GM12872 (cell line): ENCODE data around the gene NTM.

Experiments
- TF ChIP-seq, protein P1 (sequence below): IDR thresholded peaks from 3 replicates; pipeline ENCODE4 v1.5.1; 2011; ENCODE audit warnings: low read depth, mild to moderate bottlenecking, low read length, moderate library complexity; ENCODE audit not compliant: insufficient read depth

The NTM gene

DNA sequence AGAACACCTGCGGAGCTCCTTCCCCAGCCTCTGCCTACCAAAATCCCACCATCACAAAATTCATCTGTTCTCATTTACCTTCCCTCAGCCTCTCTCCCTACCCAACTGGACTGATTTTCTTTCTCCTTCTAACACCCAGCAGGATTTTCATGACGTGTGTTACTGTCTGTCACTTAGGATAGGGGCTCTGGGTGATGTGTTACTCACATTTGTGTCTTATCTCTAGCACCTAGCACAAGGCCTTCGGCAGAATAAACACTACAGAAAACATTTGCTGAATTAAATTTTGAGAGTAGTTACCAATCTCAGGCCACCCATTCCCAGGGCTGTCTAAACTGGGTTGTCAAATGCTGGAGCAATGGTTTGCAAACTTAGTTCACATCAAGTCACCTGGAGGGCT, 88.0 kb downstream of the NTM start:
- TF ChIP-seq, protein P1, sequence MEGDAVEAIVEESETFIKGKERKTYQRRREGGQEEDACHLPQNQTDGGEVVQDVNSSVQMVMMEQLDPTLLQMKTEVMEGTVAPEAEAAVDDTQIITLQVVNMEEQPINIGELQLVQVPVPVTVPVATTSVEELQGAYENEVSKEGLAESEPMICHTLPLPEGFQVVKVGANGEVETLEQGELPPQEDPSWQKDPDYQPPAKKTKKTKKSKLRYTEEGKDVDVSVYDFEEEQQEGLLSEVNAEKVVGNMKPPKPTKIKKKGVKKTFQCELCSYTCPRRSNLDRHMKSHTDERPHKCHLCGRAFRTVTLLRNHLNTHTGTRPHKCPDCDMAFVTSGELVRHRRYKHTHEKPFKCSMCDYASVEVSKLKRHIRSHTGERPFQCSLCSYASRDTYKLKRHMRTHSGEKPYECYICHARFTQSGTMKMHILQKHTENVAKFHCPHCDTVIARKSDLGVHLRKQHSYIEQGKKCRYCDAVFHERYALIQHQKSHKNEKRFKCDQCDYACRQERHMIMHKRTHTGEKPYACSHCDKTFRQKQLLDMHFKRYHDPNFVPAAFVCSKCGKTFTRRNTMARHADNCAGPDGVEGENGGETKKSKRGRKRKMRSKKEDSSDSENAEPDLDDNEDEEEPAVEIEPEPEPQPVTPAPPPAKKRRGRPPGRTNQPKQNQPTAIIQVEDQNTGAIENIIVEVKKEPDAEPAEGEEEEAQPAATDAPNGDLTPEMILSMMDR: no peak

DNA sequence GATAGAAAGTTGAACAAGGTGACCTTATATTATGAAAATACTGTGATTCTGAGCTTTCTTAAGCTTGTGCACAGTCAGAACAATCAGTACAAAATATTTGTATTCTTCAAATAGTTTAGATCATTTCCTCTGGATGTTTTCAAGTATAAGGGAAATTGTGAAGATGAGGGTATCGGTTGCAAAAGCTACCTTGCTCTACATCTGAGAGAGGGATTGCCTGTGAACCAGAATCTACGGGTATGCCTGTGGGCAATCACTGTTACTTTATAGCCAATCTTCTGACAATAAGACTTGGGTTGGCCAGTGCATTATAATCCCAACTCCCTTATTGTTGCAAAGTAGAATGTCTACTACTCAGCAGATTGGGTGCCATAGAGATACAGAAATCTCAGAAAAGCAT, 90.5 kb downstream of the NTM start:
- TF ChIP-seq, protein P1: no peak

DNA sequence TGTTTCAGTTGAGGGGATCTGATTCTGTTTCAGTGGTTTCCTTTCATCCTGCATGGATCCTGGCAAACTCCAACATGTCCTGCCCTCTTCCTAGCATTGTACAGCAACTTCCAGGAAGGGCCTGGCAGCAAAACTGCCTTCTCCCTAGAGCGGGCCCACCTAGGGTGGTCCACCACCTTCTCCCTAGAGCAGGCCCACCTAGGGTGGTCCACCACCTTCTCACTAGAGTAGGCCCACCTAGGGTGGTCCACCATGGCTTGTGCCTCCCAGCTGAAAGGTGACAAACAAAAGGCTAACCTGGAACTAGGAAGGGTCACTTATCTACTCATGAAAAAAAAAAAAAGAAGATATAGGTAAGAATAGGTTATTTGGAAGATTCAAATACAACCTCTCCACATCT, 92.2 kb downstream of the NTM start:
- TF ChIP-seq, protein P1: no peak

DNA sequence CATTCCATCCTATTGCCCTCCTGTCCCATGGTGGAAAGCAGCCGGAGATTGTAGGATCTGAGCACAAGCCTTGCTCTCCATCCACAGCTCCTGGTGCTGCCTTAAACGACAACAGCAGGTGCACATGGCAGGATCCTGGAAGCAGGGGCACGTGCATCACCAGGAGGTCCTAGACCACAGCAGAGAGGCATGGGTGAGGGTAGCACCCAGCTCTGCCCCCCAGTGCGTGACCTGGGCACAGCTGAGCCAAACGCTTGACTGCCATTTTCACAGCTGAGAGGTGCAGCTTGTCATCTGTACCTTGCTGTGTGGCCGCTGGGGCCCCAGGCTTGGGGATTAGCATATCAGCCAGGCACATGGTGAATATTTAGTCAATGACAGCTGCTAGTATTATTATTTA, 92.7 kb downstream of the NTM start:
- TF ChIP-seq, protein P1: no peak

DNA sequence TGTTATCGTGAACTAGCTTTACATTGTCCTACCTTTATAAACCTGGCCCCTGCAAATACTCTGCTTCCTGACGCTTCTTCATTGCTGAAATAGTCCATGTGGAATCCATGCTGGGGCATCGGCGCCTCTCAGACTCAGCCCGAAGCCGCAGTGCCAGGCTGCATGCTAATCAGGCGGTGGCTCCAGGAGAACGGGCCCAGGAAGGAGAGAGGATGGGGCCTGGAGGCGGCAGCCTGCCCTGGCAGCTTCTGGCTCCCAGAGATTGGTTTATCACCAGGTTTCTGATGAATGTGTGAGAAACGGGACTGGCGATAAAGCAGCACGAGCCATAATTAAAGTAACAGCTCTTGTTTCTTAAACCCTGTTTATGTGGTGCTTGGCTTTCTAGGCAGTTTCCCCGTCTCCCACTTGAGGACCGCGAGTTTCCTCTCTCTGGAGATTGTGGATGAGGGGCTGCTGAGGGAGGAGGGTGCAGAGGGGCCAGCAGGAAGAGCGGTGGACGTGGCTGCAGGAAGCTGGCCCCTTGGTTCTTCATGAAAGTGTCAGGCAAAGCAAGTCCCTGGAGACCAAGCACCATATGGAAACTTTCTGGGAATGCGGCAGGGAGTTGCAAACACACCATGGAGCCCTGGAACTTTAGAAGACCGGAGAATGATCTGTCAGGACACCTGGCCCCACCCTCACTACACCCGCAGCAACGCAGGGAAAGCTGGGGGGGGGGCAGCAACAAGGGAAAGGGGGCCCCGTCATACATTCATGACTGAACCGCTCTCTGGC, 93.4 kb downstream of the NTM start:
- TF ChIP-seq, protein P1: no peak

DNA sequence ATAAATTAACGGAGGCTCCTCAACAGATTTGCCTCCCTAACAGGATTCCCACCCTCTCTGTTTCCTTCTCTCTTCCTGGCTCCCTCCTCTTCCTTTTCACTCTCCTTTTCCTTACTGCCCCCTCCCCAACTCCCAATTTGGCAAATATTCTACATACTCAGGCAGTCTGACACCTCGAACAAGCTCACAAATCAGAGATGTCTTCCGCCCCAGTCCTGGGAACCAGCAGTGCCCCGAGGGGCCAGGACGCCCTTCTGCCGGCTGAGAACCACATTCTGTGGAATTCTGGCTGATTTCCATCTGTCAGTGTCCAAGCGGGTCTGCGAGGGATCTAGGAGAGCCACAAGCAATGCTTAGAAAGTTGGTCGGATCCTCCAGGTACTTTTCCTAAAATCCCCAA, 94.0 kb downstream of the NTM start:
- TF ChIP-seq, protein P1: no peak

DNA sequence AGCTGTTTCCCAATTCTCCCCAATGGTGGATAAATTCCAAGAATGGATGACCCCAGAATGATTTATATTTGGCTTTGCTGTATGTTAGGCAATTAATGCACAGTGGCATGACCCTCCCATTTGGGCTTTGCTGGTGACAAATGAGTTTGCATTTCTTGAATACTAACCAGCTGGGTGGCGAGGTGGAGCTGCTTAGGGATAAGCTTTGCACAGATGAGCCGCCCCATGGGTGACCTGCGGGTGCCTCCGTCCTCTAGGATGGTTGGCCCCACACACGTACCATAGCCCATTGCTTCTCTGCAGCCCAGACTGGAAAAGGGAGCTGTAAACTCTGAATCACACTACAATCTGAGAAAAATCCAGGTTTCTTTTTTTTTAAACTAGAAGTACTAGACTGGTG, 94.6 kb downstream of the NTM start:
- TF ChIP-seq, protein P1: no peak

DNA sequence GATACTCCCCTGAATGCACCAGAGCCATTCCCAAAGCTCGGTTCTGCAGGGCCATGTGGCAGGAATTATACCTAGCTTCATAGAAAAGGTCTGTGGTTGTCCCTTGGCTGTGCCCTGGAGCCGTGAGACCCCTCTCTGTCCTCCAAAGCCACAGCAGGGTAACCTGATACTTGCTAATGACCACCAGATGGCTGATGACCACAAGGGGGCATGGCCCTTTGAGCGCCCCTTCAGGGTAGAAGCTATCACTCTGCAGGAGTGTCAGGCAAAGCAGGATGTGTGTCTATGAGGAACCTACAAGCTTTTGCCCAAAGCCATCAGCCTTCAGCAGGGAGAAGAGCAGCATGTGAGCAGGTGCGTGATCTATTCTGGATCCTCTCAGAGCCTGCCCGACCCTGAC, 95.3 kb downstream of the NTM start:
- TF ChIP-seq, protein P1: no peak
